ENCODE measurements around the gene LAMP2. TPM values are rescaled to one million over a fixed set of nuclear protein-coding genes. Genes with fewer than 3 reads are reported as not detected.

Gene LAMP2
- total and polyA plus RNA-seq, 2 donors (not counting 3 experiments of a cell fraction or from before 2014, with no cell fraction given), result 108 to 135 TPM

DNA sequence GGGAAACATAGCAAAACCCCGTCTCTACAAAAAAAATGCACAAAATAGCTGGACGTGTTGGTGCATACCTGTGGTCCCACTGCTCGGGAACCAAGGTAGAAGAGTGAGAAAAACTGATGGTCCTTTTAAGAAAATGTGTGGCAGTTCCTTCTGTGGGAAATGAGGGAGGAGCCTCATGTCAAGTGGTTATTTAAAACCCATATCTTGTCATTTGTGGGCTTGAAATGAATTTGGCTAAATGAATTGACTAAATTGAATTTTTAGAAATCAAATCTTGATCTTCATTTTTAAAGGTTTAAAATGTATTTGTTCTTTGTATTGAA lies 16.2 kb upstream of the LAMP2 start:
- H3K4me2 ChIP-seq (ENCODE audit: insufficient read depth, low read length), result peak overlapping the region; percentile 48
- CTCF ChIA-PET, result interaction anchor here (1.0 to 1.5 kb wide), 6 partner anchors 10 to 178 kb away, joined by 3 to 7 read pairs (median 5); partner anchors contain the start of genes CUL4B and LAMP2

DNA sequence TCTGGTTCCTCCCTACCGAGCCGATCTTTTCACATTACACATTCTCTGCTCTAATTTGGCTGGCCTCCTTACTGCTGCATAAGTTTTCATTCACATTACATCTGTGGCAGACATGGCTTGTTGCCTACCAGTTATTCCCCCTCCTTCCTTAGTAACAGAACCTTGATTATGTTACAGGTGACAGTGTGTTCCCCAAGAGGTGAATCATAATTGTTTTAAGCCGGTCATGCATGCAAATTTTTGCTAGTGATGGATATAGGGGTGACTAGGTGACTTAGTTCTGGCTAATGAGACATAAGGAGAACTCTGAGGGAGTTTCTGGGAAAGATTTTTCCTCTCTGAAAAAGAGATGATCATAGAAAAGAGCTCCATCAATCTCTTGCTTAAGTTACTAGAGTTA lies 8.4 kb upstream of the LAMP2 start:
- no peak for TF ChIP-seq GATA2 (IDR thresholded peaks at IDR 0.05; ENCODE audit: insufficient read depth, insufficient read length, low read depth, low read length)
- no peak for TF ChIP-seq JUN (IDR thresholded peaks at IDR 0.05; ENCODE audit: borderline replicate concordance, insufficient read depth, insufficient read length, low read depth)
- no peak for TF ChIP-seq POLR2AphosphoS5 (IDR thresholded peaks at IDR 0.05; ENCODE audit: insufficient read depth, low read depth, low read length)
- TF ChIP-seq, protein P1, sequence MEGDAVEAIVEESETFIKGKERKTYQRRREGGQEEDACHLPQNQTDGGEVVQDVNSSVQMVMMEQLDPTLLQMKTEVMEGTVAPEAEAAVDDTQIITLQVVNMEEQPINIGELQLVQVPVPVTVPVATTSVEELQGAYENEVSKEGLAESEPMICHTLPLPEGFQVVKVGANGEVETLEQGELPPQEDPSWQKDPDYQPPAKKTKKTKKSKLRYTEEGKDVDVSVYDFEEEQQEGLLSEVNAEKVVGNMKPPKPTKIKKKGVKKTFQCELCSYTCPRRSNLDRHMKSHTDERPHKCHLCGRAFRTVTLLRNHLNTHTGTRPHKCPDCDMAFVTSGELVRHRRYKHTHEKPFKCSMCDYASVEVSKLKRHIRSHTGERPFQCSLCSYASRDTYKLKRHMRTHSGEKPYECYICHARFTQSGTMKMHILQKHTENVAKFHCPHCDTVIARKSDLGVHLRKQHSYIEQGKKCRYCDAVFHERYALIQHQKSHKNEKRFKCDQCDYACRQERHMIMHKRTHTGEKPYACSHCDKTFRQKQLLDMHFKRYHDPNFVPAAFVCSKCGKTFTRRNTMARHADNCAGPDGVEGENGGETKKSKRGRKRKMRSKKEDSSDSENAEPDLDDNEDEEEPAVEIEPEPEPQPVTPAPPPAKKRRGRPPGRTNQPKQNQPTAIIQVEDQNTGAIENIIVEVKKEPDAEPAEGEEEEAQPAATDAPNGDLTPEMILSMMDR (IDR thresholded peaks at IDR 0.05; ENCODE audit: extremely low read depth in 1 of 2, insufficient read depth in 1 of 2, low read depth in 1 of 2, low read length in 2 of 2), result no peak
- TF ChIP-seq, protein P2, sequence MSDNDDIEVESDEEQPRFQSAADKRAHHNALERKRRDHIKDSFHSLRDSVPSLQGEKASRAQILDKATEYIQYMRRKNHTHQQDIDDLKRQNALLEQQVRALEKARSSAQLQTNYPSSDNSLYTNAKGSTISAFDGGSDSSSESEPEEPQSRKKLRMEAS (IDR thresholded peaks at IDR 0.05; ENCODE audit: insufficient read depth, insufficient read length), result no peak
- TF ChIP-seq EZH2 (IDR thresholded peaks at IDR 0.05; ENCODE audit: borderline replicate concordance, low read depth, low read length, severe bottlenecking), result no peak
- no peak for TF ChIP-seq FOS (IDR thresholded peaks at IDR 0.05; ENCODE audit: borderline replicate concordance, insufficient read depth, low read length)
- CTCF ChIA-PET, result interaction anchor here (1.1 to 2.2 kb wide), 3 partner anchors 9 to 264 kb away, joined by 4 to 5 read pairs (median 4); no protein-coding TSS in a partner anchor
- H3K9ac ChIP-seq (replicated peaks; ENCODE audit: extremely low read depth, insufficient read depth, low read length), result no peak overlapping the region
- no peak overlapping the region for H3K4me2 ChIP-seq (ENCODE audit: insufficient read depth, low read length)
- intact Hi-C loops (cut with micrococcal nuclease), result no loop called here
- no peaks in the 10 kb centered on the region for H3K9me3 ChIP-seq (replicated peaks; ENCODE audit: control insufficient read depth, insufficient read depth, low read length)
- no TSS peak for BruUV-seq (replicated peaks)
- H3K27ac ChIP-seq (ENCODE audit: insufficient read depth, low read depth, low read length), result no peak overlapping the region
- DNase-seq (ENCODE audit: low read depth, low spot score) (no peak), FAIRE-seq (no peak)
- no peaks in the 10 kb centered on the region for H4K20me1 ChIP-seq (replicated peaks; ENCODE audit: control insufficient read depth, extremely low read depth, insufficient read depth, low read length)
- dilution Hi-C loops (cut with MboI; ENCODE audit: extremely low pct_ligation_motif_present, low sequenced_read_pairs), result no loop called here
- no peaks in the 10 kb centered on the region for H3K27me3 ChIP-seq (ENCODE audit: control insufficient read depth in 2 of 2, insufficient read depth in 2 of 2, low read length in 2 of 2)
- H3K36me3 ChIP-seq (ENCODE audit: control insufficient read depth in 2 of 2, extremely low read depth in 1 of 2, insufficient read depth in 2 of 2, low read length in 2 of 2), result no peaks in the 10 kb centered on the region
- POLR2A ChIA-PET, result no interaction called here
- no peaks in the 10 kb centered on the region for H3K4me1 ChIP-seq (ENCODE audit: control insufficient read depth, extremely low read depth, insufficient read depth, low read length)
- H3K4me3 ChIP-seq (replicated peaks in 1 of 3; ENCODE audit: insufficient read depth in 1 of 3, low read depth in 1 of 3, low read length in 3 of 3), result no peak overlapping the region
- no peaks in the 10 kb centered on the region for H3K9me1 ChIP-seq (replicated peaks; ENCODE audit: control insufficient read depth, extremely low read depth, insufficient read depth, low read length)
- no peak overlapping the region for H2AFZ ChIP-seq (ENCODE audit: low read depth, low read length)
- no peaks in the 10 kb centered on the region for H3K79me2 ChIP-seq (ENCODE audit: control insufficient read depth, insufficient read depth, low read length)

More for the DNA sequence above, 16.2 kb upstream of the LAMP2 start:
- TF ChIP-seq GATA2 (IDR thresholded peaks at IDR 0.05; ENCODE audit: insufficient read depth, insufficient read length, low read depth, low read length) (no peak), POLR2A (IDR thresholded peaks at IDR 0.05; ENCODE audit: low read depth, low read length) (no peak), FOS (IDR thresholded peaks at IDR 0.05; ENCODE audit: borderline replicate concordance, insufficient read depth, low read length) (no peak), POLR2AphosphoS5 (IDR thresholded peaks at IDR 0.05; ENCODE audit: insufficient read depth, low read depth, low read length) (no peak)
- TF ChIP-seq, protein P2 (IDR thresholded peaks at IDR 0.05; ENCODE audit: insufficient read depth, insufficient read length), result no peak
- Histone ChIP-seq H3K9me1 (replicated peaks; ENCODE audit: control insufficient read depth, extremely low read depth, insufficient read depth, low read length) (no peaks in the 10 kb centered on the region), H3K36me3 (ENCODE audit: control insufficient read depth in 2 of 2, extremely low read depth in 1 of 2, insufficient read depth in 2 of 2, low read length in 2 of 2) (no peaks in the 10 kb centered on the region), H3K9ac (replicated peaks; ENCODE audit: extremely low read depth, insufficient read depth, low read length) (peak overlapping the region; percentile 64), H4K20me1 (replicated peaks; ENCODE audit: control insufficient read depth, extremely low read depth, insufficient read depth, low read length) (no peaks in the 10 kb centered on the region), H3K4me1 (ENCODE audit: control insufficient read depth, extremely low read depth, insufficient read depth, low read length) (peaks cover 14% of the 10 kb centered on the region), H3K4me3 (replicated peaks in 1 of 3; ENCODE audit: insufficient read depth in 1 of 3, low read depth in 1 of 3, low read length in 3 of 3) (peak overlapping the region in 2 of 3 experiments; percentile 36 to 53), H3K27me3 (ENCODE audit: control insufficient read depth in 2 of 2, insufficient read depth in 2 of 2, low read length in 2 of 2) (no peaks in the 10 kb centered on the region), H3K79me2 (ENCODE audit: control insufficient read depth, insufficient read depth, low read length) (no peaks in the 10 kb centered on the region), H3K9me3 (replicated peaks; ENCODE audit: control insufficient read depth, insufficient read depth, low read length) (no peaks in the 10 kb centered on the region), H2AFZ (ENCODE audit: low read depth, low read length) (peak overlapping the region; percentile 47), H3K27ac (ENCODE audit: insufficient read depth, low read depth, low read length) (peak overlapping the region; percentile 66)
- intact Hi-C loops (cut with micrococcal nuclease), result loop anchor here (1.0 kb wide), 1 partner anchor 16 kb away; the partner anchor contains the start of gene LAMP2
- POLR2A ChIA-PET, result no interaction called here
- TSS peak; percentile 74 for BruUV-seq (replicated peaks)
- no peak for FAIRE-seq
- dilution Hi-C loops (cut with MboI; ENCODE audit: extremely low pct_ligation_motif_present, low sequenced_read_pairs), result no loop called here
- no peak for DNase-seq (ENCODE audit: low read depth, low spot score)

Measured in endothelial cell of umbilical vein (primary cell).